BJ (cell line): ENCODE measurements around the gene ZNF574. TPM values are rescaled to one million over a fixed set of nuclear protein-coding genes. Genes with fewer than 3 reads are reported as not detected.

Experiments used
- CTCF ChIA-PET: fragments of 350-600 bp; formaldehyde crosslinking; extraction: SDS; loops from one replicate; lab custom pipeline; 2021; ENCODE audit warnings: antibody characterized with exemption, inconsistent platforms; lab: Yijun Ruan, JAX
- POLR2A ChIA-PET: fragments of 300-600 bp; sonication (Branson Sonifier 250); formaldehyde crosslinking; extraction: SDS; loops from one replicate; lab custom pipeline; 2021; ENCODE audit warnings: antibody characterized with exemption; lab: Charles Lee
- DNase-seq: peaks from one replicate; pipeline ENCODE4 v3.0.0-alpha.2; 2011; ENCODE audit warnings: low read depth
- H3K27me3 ChIP-seq: 2 replicates; pipeline ENCODE4 v1.6.0; 2011; ENCODE audit warnings: low read length; ENCODE audit not compliant: control insufficient read depth, insufficient read depth
- H3K36me3 ChIP-seq: 2 replicates; pipeline ENCODE4 v1.5.1; 2011; ENCODE audit warnings: low read length; ENCODE audit not compliant: control insufficient read depth, insufficient read depth
- H3K4me3 ChIP-seq: 2 replicates; pipeline ENCODE4 v1.5.1; 2011; ENCODE audit warnings: low read depth, mild to moderate bottlenecking, control low read depth, low read length
- CTCF ChIP-seq: IDR thresholded peaks from 2 replicates; pipeline ENCODE4 v1.5.1; 2011; ENCODE audit warnings: low read depth, mild to moderate bottlenecking, control low read depth, inconsistent platforms, low read length, moderate library complexity; ENCODE audit not compliant: insufficient read depth
- polyA plus RNA-seq: library from polyadenylated mRNA; depleted of rRNA; stranded (reverse); fragments of >200 nt; gene quantifications from 2 replicates; pipeline ENCODE4 v1.2.3, GENCODE V29; 2011

Gene ZNF574
- polyA plus RNA-seq, 1 experiment: 10.4 TPM

DNA sequence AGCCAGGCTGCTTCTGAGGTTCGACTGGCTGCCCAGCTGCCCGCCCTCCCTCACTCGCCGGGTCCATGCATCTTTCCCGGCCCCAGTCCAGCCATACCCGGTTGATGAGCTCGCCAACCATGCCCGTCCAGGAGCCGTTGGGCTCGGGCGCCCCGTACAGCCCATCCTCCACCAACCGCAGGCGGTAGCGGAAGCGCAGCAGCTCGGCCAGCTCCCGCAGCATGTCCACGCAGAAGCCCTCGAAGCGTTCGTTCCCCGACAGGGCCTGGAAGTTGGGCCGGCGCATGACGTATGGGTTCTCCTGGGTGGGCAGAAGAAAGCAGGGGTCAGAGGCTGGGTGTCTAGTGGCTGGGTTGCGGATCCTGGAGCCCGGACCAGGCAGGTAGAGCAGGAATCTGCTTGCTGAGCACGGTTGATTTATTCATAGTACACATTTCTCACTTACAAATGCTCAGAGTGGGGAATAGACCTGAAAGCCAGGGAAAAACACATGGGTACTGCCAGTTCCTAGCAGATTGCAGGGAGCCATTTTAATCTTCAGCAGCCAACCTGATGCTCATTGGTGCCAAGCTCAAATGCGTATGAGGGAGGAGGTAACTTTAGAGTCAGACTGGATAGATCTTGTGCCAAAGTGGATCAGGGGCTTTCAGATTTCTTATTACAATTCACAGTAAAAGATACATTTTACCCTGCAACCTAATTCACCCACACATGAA, 33.4 kb upstream of the ZNF574 start:
- TF ChIP-seq CTCF: no peak
- Histone ChIP-seq H3K27me3 (peaks cover 3% of the 10 kb centered on the region), H3K36me3 (no peaks in the 10 kb centered on the region), H3K4me3 (no peak overlapping the region)
- no peak for DNase-seq
- ChIA-PET POLR2A (no interaction called here), CTCF (interaction anchor here (1.1 kb wide), 1 partner anchor 7 kb away, joined by 4 read pairs; no protein-coding TSS in a partner anchor)

DNA sequence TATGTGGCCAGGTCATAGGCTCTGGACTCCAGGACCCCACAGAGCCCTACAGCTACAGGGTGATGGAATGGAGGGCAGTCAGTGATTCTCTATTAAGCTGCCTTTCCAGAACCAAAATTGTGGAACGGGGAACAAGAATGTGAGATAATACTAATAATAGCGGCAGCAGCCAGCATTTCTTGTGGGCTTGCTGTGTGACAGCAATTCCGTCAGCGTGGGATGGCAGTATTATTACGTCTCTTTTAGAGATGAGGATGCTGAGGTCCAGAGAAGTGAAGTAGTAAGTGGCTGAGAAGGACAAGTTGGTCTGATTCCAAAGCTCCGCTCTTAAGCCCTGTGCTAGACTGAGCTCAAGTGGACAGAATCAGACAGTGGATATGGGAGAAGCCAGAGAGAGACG, 30.4 kb upstream of the ZNF574 start:
- TF ChIP-seq CTCF: no peak
- Histone ChIP-seq H3K4me3 (no peak overlapping the region), H3K27me3 (no peaks in the 10 kb centered on the region; the same call in 1 of the 2 replicates), H3K36me3 (no peaks in the 10 kb centered on the region)
- ChIA-PET CTCF (interaction anchor here (1.3 to 5.7 kb wide), 2 partner anchors 11 to 21 kb away, joined by 3 to 36 read pairs; no protein-coding TSS in a partner anchor), POLR2A (no interaction called here)
- DNase-seq: no peak

DNA sequence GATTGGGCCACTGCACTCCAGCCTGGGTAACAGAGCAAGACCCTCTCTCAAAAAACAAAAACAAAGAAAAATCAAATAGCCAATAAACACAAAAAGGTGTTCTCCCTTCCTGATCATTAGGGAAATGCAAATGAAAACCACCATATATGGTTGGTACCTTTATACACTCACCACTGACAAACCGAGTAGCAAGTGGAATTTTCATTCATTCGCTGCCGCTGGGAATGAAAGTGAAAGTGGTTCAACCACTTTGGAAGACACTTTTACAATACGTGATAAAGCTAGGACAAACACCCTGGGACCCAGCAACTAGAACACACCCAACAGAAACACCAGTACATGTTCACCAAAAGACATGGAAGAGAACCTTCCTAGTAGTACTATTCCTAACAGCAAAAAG, 27.0 kb upstream of the ZNF574 start:
- ChIA-PET CTCF (interaction anchor here (0.6 to 5.7 kb wide), 2 partner anchors 14 to 22 kb away, joined by 3 to 36 read pairs; no protein-coding TSS in a partner anchor), POLR2A (no interaction called here)
- Histone ChIP-seq H3K36me3 (no peaks in the 10 kb centered on the region), H3K27me3 (peaks cover 5% of the 10 kb centered on the region), H3K4me3 (no peak overlapping the region)
- no peak for TF ChIP-seq CTCF
- DNase-seq: no peak

DNA sequence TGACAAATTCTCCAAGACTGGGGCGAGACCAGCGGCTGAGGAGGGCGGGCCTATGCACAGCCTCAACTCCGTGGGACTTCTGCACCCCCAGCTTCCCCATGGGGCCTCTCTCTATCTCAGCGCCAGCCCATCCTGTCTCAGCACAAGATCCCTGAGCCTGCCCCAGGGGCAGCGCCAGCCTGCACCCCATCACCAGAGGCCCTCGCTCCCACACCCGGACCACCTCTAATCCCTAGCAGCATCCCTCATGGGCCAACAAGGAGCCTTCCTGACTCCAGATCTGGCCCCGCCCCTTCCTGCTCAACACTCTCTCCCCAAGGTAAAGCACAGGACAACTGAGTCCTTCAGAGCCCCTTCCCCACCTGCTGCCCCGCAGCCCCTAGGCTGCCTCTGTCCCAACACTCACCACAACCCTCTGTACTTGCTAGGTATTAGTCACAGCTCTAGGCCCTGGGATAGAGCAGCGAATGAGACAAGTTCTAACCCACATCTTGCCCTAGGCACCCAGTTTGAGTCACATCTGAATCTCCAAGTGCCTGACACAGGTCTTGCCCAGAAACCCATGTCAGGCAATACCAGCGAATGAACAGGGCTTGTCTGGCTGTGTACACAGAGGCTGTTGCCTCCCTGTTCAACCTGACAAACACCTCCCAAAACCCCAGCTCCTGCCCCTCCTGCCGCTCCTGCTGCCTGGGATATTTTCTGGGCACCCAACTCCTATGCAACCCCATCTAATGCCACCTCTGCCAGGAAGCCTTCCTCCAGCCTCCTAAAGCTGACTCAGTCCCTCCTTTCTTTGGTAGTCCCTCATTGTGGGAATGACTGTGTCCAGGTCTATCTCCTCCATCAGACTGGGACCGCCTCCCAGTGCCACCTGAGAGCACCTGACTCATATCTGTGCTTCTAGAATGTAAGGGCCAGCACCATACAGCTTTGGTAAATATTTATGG, 24.5 kb upstream of the ZNF574 start:
- no peak for TF ChIP-seq CTCF
- Histone ChIP-seq H3K36me3 (no peaks in the 10 kb centered on the region), H3K4me3 (no peak overlapping the region), H3K27me3 (peaks cover 8% of the 10 kb centered on the region)
- ChIA-PET POLR2A (no interaction called here), CTCF (interaction anchor here (1.0 to 5.3 kb wide), 3 partner anchors 13 to 22 kb away, joined by 3 to 22 read pairs (median 3); no protein-coding TSS in a partner anchor)
- DNase-seq: no peak
